GM19351 (cell line): Measurements from ENCODE around the gene SLC37A2.
A peak's percentile ranks its signal among the peaks of the same experiment; 100 is the strongest.

Source experiments
- ATAC-seq: cut with Tn5 transposase; IDR thresholded peaks from one replicate; pipeline ENCODE4 v1.9.1; 2021; ENCODE audit warnings: mild to moderate bottlenecking, moderate library complexity; ENCODE audit not compliant: unreplicated experiment

SLC37A2 gene

DNA sequence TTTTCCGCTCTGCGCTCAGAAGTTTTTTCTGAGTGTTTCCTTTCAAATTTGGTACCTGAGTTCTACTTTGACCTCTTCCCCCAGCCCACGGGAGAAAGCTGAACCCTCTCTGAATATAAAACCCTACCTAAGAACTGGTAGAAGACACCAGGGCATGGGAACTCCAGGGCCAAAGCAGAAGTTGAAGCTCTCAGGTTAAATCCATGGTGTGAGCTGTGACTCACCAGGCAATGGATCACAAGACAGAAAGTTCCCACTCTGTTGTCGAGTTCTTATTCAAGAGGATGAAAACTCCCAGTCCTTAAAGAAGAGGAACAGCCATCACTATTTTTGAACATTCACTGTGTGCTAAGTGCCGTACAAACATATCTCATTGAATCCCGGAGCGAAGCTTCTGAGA lies 39.4 kb downstream of the SLC37A2 start:
- no peak for ATAC-seq

DNA sequence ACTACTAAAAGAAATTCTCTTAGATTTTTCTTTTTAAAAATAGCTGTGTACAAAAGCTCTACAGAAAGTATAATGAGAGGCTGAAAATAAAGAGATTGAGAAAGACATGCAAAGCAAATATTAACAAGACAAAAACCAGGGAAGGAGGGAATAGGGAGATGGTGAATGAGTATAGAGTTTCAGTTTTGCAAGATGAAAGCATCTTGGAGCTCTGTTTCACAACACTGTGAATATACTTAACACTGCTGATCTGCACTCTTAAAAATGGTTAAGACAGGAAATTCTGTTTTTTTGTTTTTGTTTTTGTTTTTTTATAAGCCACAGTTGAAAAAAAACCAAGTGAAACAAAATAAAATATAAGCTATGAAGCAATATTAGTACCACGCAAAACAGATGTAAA lies 42.8 kb downstream of the SLC37A2 start:
- ATAC-seq = no peak

DNA sequence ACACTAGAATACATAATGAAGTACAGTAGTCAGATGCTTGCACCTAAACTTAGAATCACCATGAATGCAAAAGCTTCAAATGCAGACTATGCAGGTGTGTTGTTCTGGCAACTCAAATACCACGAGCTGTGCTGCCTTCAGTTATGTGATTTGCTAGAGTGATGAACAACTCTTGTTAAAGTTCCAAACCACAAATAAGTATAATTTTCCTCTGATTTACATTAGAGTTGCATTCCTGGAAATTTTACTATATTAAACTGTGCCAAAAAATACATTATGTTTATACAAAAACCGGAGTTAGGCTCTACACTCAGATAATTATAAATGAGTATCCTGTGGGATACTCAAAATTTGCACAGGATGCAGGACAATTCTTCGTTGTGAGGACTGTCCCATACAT lies 45.4 kb downstream of the SLC37A2 start:
- no peak for ATAC-seq

DNA sequence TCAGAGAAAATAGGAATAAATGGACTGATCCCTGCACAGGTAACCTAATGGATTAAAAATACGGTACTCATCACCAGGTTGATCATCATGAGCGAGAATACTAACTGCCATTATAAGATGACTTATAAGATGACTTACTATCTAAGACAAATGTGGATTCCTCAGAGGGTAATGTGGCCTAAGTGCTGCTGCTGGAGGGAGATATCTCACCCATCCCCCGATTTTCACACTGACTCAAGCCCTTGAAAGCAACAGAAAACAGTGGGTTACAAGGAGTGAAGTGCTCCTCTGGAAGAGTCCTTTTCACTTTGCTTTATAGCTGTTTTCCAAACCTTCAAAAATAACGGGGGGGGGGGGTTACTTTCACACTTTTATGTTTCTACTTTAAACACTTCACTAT lies 47.4 kb downstream of the SLC37A2 start:
- no peak for ATAC-seq

DNA sequence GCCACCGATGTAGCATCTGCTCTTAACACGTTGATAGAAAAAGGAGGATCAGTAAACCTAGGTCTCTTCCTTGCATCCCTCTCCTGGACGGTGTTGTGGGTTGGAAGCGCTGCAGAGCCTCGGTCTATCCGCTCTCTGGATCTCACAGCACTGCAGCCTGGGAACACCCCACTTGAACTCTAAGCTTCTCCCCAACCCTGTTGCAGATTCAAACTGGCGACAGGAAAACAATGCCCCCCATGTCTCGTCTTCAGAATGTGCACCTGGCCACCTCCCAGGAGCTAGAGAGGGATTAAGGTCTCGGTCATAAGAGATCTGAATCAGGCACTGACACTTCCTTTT lies 47.9 kb downstream of the SLC37A2 start:
- no peak for ATAC-seq

DNA sequence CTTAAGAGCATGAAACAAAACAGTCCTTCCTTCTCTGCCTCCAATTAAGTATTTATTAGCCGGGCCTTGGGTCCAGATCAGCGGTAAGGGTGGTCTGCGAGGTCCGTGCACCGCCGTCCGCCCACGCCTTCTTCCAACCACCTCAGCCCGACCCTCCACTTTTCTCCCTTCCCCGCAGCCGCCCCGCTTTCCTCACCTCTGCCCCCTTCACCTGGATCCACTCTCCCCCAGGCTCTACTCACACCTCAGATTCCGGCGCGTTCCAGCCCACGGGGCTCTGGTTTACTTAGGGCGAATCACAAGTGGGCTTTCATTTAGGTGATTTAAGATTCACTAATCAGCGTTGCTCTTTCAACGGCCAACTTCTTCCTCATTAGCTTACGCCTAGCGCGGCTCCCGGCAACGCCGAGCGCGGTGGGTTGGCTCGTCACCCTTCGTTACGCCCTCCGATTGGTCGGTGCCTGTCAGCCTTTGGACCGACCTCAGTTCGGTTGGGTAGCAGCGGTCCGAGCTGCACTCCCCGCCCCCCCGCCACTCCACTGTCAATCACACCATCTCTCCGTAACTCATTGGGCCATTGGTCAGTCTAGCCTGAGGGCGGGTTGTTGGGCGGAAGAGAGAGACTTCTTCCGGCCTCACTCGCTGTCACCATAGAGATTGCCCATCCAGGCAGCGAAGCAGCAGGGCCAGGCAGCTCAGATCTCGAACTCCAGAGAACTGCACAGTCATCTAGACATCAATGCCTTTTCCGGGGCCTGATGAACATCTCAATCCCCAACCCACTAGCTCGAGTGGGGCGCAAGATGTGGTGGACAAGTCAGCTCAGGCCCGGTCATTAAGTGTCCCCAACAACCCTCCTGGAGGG lies 48.5 kb downstream of the SLC37A2 start, which contains the start of gene TMEM218:
TSS of gene TMEM218 (minus strand) at position 284 of the 865 bp plus-strand sequence. CDS start 9,385 bp downstream, outside the sequence.
- peak; percentile 97 for ATAC-seq

DNA sequence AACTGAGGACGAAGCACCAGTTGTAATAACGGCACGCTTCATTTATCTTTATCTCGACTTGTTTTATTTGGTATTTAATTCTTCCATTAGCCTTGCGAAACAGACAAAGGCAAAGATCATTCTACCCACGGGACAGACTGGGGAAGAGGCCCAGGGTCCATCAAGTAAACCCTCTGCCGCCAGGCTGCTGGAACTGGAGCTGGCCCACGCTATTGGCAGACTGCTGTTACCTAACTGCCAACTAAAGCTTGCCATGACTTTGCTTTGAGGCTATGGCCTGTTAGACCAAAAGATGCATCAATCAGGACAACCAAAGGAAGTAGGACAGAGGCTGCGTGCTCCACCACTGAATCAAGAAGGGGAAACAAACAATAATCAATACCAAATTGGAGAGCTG lies 49.1 kb downstream of the SLC37A2 start:
- no peak for ATAC-seq

DNA sequence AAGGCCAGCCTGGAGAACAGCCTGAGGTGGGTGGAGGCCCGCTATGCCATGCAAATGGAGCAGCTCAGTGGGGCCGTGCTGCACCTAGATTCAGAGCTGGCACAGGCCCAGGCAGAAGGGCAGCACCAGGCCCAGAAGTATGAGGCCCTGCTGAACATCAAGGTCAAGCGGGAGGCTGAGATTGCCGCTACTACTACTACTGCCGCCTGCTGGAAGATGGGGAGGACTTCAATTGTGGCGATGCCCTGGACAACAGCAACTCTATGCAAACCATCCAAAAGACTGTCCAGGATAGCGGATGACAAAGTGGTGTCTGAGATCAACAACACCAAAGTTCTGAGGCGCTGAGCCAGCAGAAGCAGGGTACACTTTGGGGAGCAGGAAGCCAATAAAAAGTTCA lies 51.4 kb downstream of the SLC37A2 start:
- no peak for ATAC-seq

DNA sequence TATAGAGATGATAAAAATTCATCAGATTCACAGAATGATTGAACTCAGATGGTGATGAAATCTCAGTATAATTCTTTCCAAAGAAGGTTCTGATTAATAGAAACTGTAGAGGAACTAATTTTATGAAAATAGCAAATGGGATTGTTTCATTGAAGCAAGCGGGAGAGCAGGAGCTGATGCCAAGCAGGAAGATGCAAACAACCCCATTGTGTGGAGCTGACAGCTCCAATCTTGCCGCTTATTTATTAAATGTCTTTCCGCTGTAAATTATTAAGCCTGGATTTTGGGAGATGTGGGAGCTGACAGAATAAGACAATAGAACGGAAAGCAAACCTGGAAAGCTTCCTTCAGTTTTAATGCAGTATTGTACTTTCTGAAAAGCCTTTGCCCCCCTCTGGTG lies 54.3 kb downstream of the SLC37A2 start:
- no peak for ATAC-seq

DNA sequence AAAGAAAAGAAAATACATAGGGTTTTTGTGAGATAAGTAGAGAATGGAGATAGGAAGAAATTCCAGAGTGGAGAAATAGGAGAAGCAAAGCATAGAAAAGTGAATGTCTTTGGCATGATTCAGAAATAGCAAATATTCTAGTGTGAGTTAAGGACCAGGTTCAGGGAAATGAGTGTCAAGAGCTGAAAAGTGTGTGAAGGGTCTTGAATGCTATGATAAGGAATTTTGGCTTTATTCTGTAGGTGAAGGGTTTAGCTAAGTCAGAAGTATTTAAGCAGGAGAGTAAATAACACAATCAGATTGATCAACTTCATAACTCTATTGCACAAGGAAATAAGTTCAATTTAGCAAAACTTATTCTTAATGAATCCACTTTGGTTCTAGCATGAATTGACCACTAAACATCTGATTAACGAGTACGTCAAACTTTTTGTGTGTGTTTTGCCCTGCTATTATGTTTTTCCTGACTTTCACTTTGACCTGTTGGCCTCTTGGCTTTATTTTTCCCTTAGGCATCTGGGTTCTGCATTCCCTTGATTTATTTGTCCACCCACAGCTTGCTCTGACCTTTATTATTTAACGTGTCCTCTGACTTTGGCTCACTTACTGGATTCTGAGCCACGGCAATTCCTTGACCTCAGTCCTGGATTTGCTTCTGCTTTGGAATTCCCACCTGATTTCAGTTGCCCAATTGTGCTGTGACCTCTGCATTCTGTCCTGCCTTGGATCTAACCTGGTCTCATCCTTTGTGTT lies 60.3 kb downstream of the SLC37A2 start:
- no peak for ATAC-seq

DNA sequence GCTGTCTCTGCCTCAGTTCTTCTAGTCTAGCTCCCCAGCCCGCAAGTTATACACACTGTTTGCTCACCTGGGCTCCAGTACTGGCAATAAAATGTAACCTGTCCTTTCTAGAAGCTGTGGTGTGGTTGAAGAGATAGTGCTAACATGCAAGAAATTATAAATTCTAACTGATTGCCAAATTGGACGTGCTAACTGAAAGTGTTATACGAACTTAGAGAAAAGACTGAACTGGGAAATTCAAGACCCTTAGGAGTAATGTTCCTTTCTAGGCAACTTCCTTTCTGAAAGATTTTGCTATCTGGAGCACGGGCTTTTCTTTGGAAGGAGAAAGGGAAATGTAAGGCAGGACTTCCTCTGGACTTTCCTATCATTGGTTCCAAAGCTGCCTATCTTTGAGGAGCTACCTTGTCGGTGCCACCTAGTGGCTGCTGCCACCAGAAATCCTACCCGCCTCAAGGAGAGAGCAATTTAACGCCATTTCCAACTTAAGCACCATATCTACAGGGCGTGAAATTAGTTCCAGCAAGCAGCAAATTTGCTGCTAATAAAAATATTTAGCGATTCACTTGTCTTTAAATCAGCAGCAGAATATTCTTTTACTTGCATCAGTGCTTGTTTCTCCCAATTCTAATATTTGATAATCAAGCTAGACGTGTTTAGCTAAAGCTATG lies 61.0 kb downstream of the SLC37A2 start:
- ATAC-seq = peak; percentile 90

DNA sequence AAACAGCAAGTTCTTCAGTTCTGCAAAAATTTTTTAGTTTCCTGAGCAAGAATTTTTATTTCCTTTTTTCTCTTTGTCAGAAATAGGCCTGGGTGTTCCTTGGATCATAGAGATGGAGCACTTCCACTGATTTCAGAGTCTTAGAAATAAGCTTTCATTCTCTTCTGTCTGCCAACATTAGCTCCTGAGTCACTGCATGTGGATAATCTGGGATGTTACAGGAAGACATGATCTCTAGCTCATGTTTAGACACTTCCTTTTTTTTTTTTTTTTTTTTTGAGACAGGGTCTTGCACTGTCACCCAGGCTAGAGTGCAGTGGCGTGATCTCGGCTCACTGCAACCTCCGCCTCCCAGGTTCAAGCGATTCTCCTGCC lies 61.5 kb downstream of the SLC37A2 start:
- ATAC-seq = no peak

DNA sequence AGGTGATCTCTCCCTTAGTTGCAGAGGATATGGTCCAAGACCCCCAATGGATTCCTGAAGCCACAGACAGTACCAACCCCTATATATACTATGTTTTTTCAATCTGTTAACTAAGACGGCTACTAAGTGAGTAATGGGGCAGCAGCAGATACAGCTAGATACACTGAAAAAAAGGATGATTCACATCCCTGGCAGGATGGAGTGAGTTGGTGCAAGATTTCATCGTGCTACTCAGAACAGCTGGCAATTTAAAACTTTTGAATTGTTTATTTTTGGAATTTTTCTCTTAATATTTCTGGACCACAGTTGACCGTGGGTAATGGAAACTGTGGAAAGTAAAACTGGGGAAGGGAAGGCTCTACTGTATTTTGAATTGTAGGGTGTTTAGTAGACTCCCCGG lies 65.3 kb downstream of the SLC37A2 start:
- ATAC-seq = no peak

DNA sequence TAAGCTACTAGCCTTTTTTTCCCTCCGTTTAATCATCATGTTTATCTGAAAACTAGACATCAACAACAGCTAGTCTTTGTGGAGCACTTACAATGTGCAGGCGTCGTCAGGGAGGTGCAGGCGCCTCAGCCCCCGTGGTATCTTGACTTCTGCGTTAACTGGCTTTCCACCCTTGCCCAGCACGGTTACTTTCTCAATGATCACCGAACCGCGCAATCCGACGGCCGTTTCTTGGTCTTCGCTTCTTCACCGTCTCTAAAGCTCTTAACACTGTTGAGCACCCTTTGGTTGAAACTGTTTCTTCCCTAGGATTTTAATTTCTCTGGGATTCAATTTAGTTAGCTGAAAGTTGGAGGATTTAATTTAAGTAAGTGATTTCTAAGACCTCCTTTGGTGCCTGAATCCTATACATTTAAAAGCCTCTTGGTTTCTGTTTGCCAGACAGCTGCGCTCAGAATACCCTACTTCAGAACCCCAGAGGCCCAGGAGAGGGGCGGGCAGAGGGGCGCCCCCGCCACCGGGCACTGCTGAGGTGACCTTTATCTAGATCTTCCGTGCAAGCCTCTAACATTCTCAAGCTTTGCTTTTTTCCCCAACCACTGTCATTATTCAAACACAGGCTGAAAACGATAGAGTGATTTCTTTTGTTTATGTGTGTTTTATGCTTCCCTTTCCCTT lies 66.3 kb downstream of the SLC37A2 start:
- ATAC-seq = no peak

DNA sequence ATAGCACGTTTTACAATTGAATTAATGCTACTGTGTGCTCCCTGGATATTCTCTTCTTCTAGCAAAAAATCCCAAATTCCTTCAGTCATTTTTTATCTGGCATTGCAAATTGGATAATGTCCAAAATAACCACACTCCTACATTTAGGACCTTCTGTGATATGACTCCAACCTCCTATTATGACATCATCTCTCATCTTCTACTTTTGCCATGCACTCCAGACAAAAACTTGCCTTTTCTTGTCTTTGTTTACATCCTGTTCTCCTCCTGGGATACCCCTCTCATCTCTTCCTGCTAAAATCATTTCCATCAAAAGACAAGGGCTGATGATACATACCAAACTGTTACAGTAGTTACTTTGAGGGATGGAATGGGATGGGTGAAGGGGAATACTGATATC lies 69.0 kb downstream of the SLC37A2 start:
- ATAC-seq = no peak

DNA sequence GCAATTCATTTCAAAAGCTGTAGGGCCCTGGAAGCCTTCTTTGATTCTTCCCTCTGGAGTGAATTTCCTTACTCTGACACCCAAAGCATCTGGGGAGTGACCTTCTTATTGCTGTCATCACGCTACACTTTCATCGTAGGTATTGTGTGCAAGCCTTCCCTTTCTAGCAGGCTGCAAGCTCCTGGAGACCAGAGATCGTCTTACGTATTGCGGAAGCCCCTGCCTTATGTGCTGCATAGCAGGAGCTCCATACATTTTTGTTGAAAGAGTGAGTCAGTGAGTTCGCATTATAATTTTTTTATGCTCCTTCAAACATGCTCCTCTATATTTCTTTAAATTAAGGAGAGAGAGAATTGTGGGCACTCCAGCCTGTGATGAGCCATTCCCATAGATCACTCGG lies 69.5 kb downstream of the SLC37A2 start:
- no peak for ATAC-seq

DNA sequence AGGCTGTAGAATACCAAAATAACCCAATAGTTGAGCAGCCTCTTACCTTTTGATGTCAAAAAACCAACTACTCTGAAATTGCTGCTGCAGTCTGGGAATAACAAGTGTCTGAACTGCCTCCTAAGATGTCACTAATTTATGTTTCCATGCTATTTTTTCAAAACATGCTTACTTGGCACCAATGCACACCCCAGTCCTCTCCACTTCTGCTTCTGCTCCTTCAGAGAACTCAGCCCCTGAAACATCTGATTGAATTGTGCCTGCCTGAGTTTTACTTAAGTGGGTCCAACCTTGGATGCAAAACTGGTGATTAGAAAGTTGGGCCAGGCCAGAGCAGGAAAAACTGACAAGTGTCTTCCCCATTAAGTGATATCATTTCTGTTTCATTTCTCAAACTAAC lies 72.9 kb downstream of the SLC37A2 start:
- no peak for ATAC-seq

DNA sequence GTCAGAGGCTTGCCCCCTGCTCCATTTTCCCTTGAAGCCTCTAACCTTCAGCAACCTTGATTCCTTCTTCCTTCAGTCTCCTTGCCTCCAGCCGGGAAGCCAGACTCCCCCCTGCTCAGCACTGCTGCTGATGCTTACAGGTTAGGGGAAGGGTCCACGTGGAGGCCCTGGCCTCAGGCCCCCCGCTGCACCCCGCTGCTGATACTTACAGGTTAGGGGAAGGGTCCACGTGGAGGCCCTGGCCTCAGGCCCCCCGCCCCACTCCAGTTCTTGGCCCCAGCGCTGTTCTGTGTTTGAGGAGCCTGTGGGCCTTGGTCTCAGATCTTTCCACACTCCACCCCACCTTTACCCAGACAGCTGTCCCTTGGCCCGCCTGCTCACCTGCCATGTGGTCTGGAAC lies 75.9 kb downstream of the SLC37A2 start:
- ATAC-seq = no peak

DNA sequence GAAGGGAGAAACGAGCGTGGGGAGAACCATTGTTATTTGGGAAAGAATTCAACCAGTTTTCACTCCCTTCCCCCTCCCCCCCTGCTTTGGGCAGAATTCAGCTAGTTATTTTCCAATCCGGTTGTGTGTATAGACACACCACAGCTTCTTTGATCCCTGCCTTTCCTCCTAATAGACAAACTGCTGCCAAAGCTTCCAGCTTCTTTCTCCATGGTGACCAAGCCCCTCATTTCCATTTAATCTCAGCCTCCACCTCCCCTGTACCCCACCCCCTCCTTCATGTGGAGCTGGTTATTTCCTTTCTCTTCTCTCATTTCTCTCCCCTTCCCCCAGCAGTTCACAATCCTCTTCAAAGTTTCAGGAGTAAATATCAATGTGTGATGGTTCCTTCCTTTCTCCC lies 76.7 kb downstream of the SLC37A2 start:
- no peak for ATAC-seq
